ENCODE results near the gene MCU. TPM values are rescaled to one million over a fixed set of nuclear protein-coding genes. Genes with fewer than 3 reads are reported as not detected.

The MCU gene
- polyA plus RNA-seq, 1 of the 3 experiments (the other 2 are of a cell fraction): 20.6 TPM

DNA sequence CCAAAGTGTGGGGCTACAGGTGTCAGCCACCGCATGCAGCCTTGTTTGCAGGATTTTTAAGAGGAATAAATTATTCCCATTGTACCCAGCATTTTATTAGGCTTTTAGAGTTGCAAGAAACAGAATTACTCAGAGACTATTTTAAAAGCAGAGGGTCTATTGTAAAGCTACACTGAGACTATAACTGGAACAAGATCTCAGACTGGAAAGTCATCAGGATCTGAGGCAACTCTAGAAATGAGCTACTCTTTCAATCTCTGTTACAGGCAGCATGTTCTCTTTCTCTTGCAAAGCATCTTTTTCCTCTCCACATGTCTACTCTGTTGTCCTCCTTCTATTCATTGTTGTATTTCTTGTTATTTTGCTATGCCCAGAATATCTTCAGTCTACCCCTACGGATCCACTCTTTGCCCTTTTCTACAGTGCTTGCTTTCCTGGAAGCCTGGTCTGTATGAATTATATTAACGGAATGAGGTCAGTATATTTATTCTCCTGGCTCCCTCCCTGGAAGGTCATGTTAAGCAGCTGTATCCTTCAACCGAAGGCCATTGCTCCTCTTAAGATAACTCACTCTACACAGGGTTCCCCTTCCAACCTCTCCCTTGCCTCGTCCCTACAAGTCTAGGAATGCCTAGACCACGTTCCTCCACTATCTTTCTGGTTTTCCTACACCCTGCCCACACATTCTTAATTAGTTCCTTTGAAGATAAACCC is 38.4 kb upstream of the MCU start:
- H3K27me3 ChIP-seq (ENCODE audit: insufficient read depth): no peaks in the 10 kb centered on the region
- POLR2A ChIA-PET: no interaction called here
- no peaks in the 10 kb centered on the region for H3K9me2 ChIP-seq
- TF ChIP-seq, protein P1, sequence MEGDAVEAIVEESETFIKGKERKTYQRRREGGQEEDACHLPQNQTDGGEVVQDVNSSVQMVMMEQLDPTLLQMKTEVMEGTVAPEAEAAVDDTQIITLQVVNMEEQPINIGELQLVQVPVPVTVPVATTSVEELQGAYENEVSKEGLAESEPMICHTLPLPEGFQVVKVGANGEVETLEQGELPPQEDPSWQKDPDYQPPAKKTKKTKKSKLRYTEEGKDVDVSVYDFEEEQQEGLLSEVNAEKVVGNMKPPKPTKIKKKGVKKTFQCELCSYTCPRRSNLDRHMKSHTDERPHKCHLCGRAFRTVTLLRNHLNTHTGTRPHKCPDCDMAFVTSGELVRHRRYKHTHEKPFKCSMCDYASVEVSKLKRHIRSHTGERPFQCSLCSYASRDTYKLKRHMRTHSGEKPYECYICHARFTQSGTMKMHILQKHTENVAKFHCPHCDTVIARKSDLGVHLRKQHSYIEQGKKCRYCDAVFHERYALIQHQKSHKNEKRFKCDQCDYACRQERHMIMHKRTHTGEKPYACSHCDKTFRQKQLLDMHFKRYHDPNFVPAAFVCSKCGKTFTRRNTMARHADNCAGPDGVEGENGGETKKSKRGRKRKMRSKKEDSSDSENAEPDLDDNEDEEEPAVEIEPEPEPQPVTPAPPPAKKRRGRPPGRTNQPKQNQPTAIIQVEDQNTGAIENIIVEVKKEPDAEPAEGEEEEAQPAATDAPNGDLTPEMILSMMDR (IDR thresholded peaks at IDR 0.05): no peak
- TF ChIP-seq SMC3 (IDR thresholded peaks at IDR 0.05; ENCODE audit: low read depth, low read length): no peak
- TF ChIP-seq, protein P2, sequence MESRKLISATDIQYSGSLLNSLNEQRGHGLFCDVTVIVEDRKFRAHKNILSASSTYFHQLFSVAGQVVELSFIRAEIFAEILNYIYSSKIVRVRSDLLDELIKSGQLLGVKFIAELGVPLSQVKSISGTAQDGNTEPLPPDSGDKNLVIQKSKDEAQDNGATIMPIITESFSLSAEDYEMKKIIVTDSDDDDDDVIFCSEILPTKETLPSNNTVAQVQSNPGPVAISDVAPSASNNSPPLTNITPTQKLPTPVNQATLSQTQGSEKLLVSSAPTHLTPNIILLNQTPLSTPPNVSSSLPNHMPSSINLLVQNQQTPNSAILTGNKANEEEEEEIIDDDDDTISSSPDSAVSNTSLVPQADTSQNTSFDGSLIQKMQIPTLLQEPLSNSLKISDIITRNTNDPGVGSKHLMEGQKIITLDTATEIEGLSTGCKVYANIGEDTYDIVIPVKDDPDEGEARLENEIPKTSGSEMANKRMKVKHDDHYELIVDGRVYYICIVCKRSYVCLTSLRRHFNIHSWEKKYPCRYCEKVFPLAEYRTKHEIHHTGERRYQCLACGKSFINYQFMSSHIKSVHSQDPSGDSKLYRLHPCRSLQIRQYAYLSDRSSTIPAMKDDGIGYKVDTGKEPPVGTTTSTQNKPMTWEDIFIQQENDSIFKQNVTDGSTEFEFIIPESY (IDR thresholded peaks at IDR 0.05; ENCODE audit: borderline replicate concordance, low read depth): no peak
- TF ChIP-seq, protein P3, sequence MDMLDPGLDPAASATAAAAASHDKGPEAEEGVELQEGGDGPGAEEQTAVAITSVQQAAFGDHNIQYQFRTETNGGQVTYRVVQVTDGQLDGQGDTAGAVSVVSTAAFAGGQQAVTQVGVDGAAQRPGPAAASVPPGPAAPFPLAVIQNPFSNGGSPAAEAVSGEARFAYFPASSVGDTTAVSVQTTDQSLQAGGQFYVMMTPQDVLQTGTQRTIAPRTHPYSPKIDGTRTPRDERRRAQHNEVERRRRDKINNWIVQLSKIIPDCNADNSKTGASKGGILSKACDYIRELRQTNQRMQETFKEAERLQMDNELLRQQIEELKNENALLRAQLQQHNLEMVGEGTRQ (IDR thresholded peaks at IDR 0.05; ENCODE audit: borderline replicate concordance, low read depth, low read length): no peak
- TF ChIP-seq, protein P4, sequence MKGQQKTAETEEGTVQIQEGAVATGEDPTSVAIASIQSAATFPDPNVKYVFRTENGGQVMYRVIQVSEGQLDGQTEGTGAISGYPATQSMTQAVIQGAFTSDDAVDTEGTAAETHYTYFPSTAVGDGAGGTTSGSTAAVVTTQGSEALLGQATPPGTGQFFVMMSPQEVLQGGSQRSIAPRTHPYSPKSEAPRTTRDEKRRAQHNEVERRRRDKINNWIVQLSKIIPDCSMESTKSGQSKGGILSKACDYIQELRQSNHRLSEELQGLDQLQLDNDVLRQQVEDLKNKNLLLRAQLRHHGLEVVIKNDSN (IDR thresholded peaks at IDR 0.05; ENCODE audit: borderline replicate concordance, low read depth): no peak
- WGBS (ENCODE audit: low lambda C conversion rate): 72% methylated on average over 6 of the region's 6 CpGs
- H3F3A ChIP-seq (replicated peaks; ENCODE audit: insufficient read depth): no peaks in the 10 kb centered on the region
- H3K9me3 ChIP-seq: no peaks in the 10 kb centered on the region
- no peaks in the 10 kb centered on the region for H3K4me1 ChIP-seq (ENCODE audit: control insufficient read depth in 1 of 2, insufficient read depth in 2 of 2, low read depth in 1 of 2, low read length in 1 of 2)
- H3K27ac ChIP-seq (ENCODE audit: low read depth in 2 of 2, low read length in 1 of 2): no peak overlapping the region
- DNase-seq: no peak
- H3K4me3 ChIP-seq (ENCODE audit: low read depth in 2 of 2, low read length in 1 of 2): no peak overlapping the region
- H3K9ac ChIP-seq: no peak overlapping the region
- no peaks in the 10 kb centered on the region for H3K79me2 ChIP-seq (ENCODE audit: insufficient read depth)
- H3K4me2 ChIP-seq: no peak overlapping the region
- H3K36me3 ChIP-seq (replicated peaks in 1 of 2; ENCODE audit: control insufficient read depth in 1 of 2, insufficient read depth in 2 of 2, low read length in 1 of 2): no peaks in the 10 kb centered on the region
- no peak overlapping the region for H2AFZ ChIP-seq (ENCODE audit: low read depth)
- CTCF ChIA-PET: no interaction called here
- no peaks in the 10 kb centered on the region for H4K20me1 ChIP-seq (ENCODE audit: insufficient read depth)

DNA sequence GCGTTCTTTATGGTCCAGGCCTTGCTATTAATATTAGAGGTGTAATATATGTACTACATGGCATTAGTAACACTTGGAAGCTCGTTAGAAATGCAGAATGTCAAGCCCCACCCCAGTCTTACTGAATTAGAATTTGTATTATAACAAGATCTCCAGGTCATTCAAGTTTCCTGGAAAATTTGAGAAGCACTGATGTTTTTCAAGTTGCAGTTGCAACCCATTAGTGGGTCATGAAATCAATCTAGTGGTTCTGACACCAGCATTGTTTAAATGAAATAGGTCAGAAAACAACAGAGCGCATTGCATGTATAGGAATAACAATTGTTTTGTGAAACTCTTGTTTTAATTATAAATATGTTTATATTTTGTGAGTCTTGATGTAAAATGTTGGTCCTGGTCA is 37.2 kb upstream of the MCU start:
- 55% methylated on average over 3 of the region's 3 CpGs for WGBS (ENCODE audit: low lambda C conversion rate)
- no peak for DNase-seq
- H3K27ac ChIP-seq (ENCODE audit: low read depth in 2 of 2, low read length in 1 of 2): no peak overlapping the region
- H3K4me1 ChIP-seq (ENCODE audit: control insufficient read depth in 1 of 2, insufficient read depth in 2 of 2, low read depth in 1 of 2, low read length in 1 of 2): no peaks in the 10 kb centered on the region
- no peaks in the 10 kb centered on the region for H3K27me3 ChIP-seq (ENCODE audit: insufficient read depth)
- CTCF ChIA-PET: no interaction called here
- no peaks in the 10 kb centered on the region for H3F3A ChIP-seq (replicated peaks; ENCODE audit: insufficient read depth)
- H3K9ac ChIP-seq: no peak overlapping the region
- no peaks in the 10 kb centered on the region for H3K36me3 ChIP-seq (replicated peaks in 1 of 2; ENCODE audit: control insufficient read depth in 1 of 2, insufficient read depth in 2 of 2, low read length in 1 of 2)
- H2AFZ ChIP-seq (ENCODE audit: low read depth): no peak overlapping the region
- H3K9me3 ChIP-seq: no peaks in the 10 kb centered on the region
- no peaks in the 10 kb centered on the region for H4K20me1 ChIP-seq (ENCODE audit: insufficient read depth)
- no peak for TF ChIP-seq RXRA (IDR thresholded peaks at IDR 0.05; ENCODE audit: borderline replicate concordance, low read depth)
- TF ChIP-seq NRF1 (IDR thresholded peaks at IDR 0.05; ENCODE audit: low read depth, low read length): no peak
- no peak for TF ChIP-seq FOSL2 (IDR thresholded peaks at IDR 0.05; ENCODE audit: borderline replicate concordance, low read depth)
- TF ChIP-seq RCOR1 (IDR thresholded peaks at IDR 0.05; ENCODE audit: low read length): no peak
- no peak for TF ChIP-seq CHD2 (IDR thresholded peaks at IDR 0.05; ENCODE audit: low read length, partially characterized antibody)
- TF ChIP-seq, protein P3 (IDR thresholded peaks at IDR 0.05; ENCODE audit: borderline replicate concordance, low read depth, low read length): no peak
- TF ChIP-seq SMC3 (IDR thresholded peaks at IDR 0.05; ENCODE audit: low read depth, low read length): no peak
- no peak for TF ChIP-seq ELF1 (IDR thresholded peaks at IDR 0.05)
- no peak for TF ChIP-seq POLR2AphosphoS5 (IDR thresholded peaks at IDR 0.05; ENCODE audit: low read depth, low read length)
- TF ChIP-seq GATA2 (CRISPR knock-in tag; IDR thresholded peaks at IDR 0.05): no peak
- H3K4me3 ChIP-seq (ENCODE audit: low read depth in 2 of 2, low read length in 1 of 2): no peak overlapping the region
- H3K9me2 ChIP-seq: no peaks in the 10 kb centered on the region
- no peak overlapping the region for H3K4me2 ChIP-seq
- H3K79me2 ChIP-seq (ENCODE audit: insufficient read depth): no peaks in the 10 kb centered on the region
- POLR2A ChIA-PET: no interaction called here

Data from SK-N-SH (cell line).